ENCODE data around the gene CCDC77. TPM values are rescaled to one million over a fixed set of nuclear protein-coding genes. Genes with fewer than 3 reads are reported as not detected.

CCDC77 gene
- total RNA-seq, 1 experiment from 2014 or later, result 12.3 TPM

GRCh38 chr12:468671-469389, 67.4 kb downstream of the CCDC77 start:
- Histone ChIP-seq H3K27me3 (ENCODE audit: insufficient read depth, low read length) (no peaks in the 10 kb centered on the region), H3K79me2 (ENCODE audit: insufficient read depth, low read length) (no peaks in the 10 kb centered on the region), H3K4me1 (ENCODE audit: control insufficient read depth in 1 of 2, insufficient read depth in 2 of 2, low read length in 2 of 2) (peaks cover 28 to 36% of the 10 kb centered on the region in 2 experiments), H3K9ac (ENCODE audit: low read length) (no peak overlapping the region), H3K9me3 (ENCODE audit: control insufficient read depth in 1 of 2, insufficient read depth in 1 of 2, low read depth in 1 of 2, low read length in 2 of 2) (no peaks in the 10 kb centered on the region), H2AFZ (ENCODE audit: low read depth, low read length, poor library complexity, severe bottlenecking) (no peak overlapping the region), H3K4me2 (ENCODE audit: low read length) (peak overlapping the region; percentile 30; the same call in 1 of the 2 replicates), H3K27ac (ENCODE audit: low read depth, low read length) (no peak overlapping the region), H3K4me3 (replicated peaks in 1 of 2; ENCODE audit: low read depth in 1 of 2, low read length in 2 of 2) (no peak overlapping the region), H3K9me2 (ENCODE audit: insufficient read depth) (no peaks in the 10 kb centered on the region), H3K36me3 (ENCODE audit: control insufficient read depth in 1 of 2, insufficient read depth in 2 of 2, low read length in 2 of 2) (no peaks in the 10 kb centered on the region), H4K20me1 (ENCODE audit: insufficient read depth) (no peaks in the 10 kb centered on the region)
- intact Hi-C loops (cut with micrococcal nuclease), result no loop called here
- DNase-seq (ENCODE audit: low read depth, low spot score) (no peak), ATAC-seq (no peak)
- TF ChIP-seq SP1 (IDR thresholded peaks at IDR 0.05; ENCODE audit: low read depth), result no peak
- no peak for TF ChIP-seq ZFX (IDR thresholded peaks at IDR 0.05)
- TF ChIP-seq, protein P1, sequence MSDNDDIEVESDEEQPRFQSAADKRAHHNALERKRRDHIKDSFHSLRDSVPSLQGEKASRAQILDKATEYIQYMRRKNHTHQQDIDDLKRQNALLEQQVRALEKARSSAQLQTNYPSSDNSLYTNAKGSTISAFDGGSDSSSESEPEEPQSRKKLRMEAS (IDR thresholded peaks at IDR 0.05), result no peak
- TF ChIP-seq TCF7L2 (IDR thresholded peaks at IDR 0.05; ENCODE audit: borderline replicate concordance, extremely low read depth, insufficient read depth, insufficient read length), result no peak
- TF ChIP-seq SIN3A (IDR thresholded peaks at IDR 0.05; ENCODE audit: low read depth), result no peak
- TF ChIP-seq ELF1 (IDR thresholded peaks at IDR 0.05; ENCODE audit: borderline replicate concordance, low read depth), result no peak
- TF ChIP-seq, protein P2, sequence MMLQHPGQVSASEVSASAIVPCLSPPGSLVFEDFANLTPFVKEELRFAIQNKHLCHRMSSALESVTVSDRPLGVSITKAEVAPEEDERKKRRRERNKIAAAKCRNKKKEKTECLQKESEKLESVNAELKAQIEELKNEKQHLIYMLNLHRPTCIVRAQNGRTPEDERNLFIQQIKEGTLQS (IDR thresholded peaks at IDR 0.05), result no peak
- no peak for TF ChIP-seq EZH2phosphoT487 (IDR thresholded peaks at IDR 0.05; ENCODE audit: borderline replicate concordance)
- no peak for TF ChIP-seq CBX3 (IDR thresholded peaks at IDR 0.05; ENCODE audit: low read depth)
- TF ChIP-seq, protein P3, sequence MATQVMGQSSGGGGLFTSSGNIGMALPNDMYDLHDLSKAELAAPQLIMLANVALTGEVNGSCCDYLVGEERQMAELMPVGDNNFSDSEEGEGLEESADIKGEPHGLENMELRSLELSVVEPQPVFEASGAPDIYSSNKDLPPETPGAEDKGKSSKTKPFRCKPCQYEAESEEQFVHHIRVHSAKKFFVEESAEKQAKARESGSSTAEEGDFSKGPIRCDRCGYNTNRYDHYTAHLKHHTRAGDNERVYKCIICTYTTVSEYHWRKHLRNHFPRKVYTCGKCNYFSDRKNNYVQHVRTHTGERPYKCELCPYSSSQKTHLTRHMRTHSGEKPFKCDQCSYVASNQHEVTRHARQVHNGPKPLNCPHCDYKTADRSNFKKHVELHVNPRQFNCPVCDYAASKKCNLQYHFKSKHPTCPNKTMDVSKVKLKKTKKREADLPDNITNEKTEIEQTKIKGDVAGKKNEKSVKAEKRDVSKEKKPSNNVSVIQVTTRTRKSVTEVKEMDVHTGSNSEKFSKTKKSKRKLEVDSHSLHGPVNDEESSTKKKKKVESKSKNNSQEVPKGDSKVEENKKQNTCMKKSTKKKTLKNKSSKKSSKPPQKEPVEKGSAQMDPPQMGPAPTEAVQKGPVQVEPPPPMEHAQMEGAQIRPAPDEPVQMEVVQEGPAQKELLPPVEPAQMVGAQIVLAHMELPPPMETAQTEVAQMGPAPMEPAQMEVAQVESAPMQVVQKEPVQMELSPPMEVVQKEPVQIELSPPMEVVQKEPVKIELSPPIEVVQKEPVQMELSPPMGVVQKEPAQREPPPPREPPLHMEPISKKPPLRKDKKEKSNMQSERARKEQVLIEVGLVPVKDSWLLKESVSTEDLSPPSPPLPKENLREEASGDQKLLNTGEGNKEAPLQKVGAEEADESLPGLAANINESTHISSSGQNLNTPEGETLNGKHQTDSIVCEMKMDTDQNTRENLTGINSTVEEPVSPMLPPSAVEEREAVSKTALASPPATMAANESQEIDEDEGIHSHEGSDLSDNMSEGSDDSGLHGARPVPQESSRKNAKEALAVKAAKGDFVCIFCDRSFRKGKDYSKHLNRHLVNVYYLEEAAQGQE (IDR thresholded peaks at IDR 0.05; ENCODE audit: low read depth), result no peak
- no peak for TF ChIP-seq POLR2AphosphoS5 (IDR thresholded peaks at IDR 0.05; ENCODE audit: low read depth, low read length)
- no peak for TF ChIP-seq FOSL1 (IDR thresholded peaks at IDR 0.05; ENCODE audit: low read depth)
- TF ChIP-seq ZNF274 (IDR thresholded peaks at IDR 0.05; ENCODE audit: low read depth, low read length), result no peak
- no TSS peak for BruUV-seq (replicated peaks)
- ChIA-PET POLR2A (no interaction called here), CTCF (no interaction called here), RAD21 (ENCODE audit: low non-redundant PET in 1 of 2, low total read pairs in 2 of 2, uncharacterized antibody in 2 of 2, unreplicated experiment in 2 of 2) (no interaction called here)

Data from HCT116 (cell line).